Measurements from ENCODE around the gene RDX. TPM values are rescaled to one million over a fixed set of nuclear protein-coding genes. Genes with fewer than 3 reads are reported as not detected.
A peak's percentile ranks its signal among the peaks of the same experiment; 100 is the strongest.

Gene RDX
- total RNA-seq, 1 experiment from 2014 or later = 101 TPM

- no peak for DNase-seq (ENCODE audit: low read depth)
Observed at GRCh38 chr11:110172468-110173065, 123.8 kb downstream of the RDX start.

- DNase-seq (ENCODE audit: low read depth) = no peak
Observed at GRCh38 chr11:110169738-110170137, 126.7 kb downstream of the RDX start.

- no peak for DNase-seq (ENCODE audit: low read depth)
Observed at GRCh38 chr11:110168033-110168803, 128.2 kb downstream of the RDX start.

GRCh38 chr11:110165039-110165925 lies 131.1 kb downstream of the RDX start:
- DNase-seq (ENCODE audit: low read depth) = no peak

- DNase-seq (ENCODE audit: low read depth) = no peak
Observed at GRCh38 chr11:110162216-110162615, 134.2 kb downstream of the RDX start.

GRCh38 chr11:110161061-110161460 lies 135.4 kb downstream of the RDX start:
- no peak for DNase-seq (ENCODE audit: low read depth)

GRCh38 chr11:110160437-110160836 lies 136.0 kb downstream of the RDX start:
- no peak for DNase-seq (ENCODE audit: low read depth)

- no peak for DNase-seq (ENCODE audit: low read depth)
Observed at GRCh38 chr11:110160016-110160415, 136.4 kb downstream of the RDX start.

- DNase-seq (ENCODE audit: low read depth) = no peak
Observed at GRCh38 chr11:110159476-110159875, 136.9 kb downstream of the RDX start.

GRCh38 chr11:110158317-110159200 lies 137.9 kb downstream of the RDX start:
- DNase-seq (ENCODE audit: low read depth) = no peak

GRCh38 chr11:110156503-110156902 lies 139.9 kb downstream of the RDX start:
- no peak for DNase-seq (ENCODE audit: low read depth)

- no peak for DNase-seq (ENCODE audit: low read depth)
Observed at GRCh38 chr11:110153474-110153873, 142.9 kb downstream of the RDX start.

GRCh38 chr11:110152199-110152598 lies 144.2 kb downstream of the RDX start:
- no peak for DNase-seq (ENCODE audit: low read depth)

GRCh38 chr11:110148775-110149744 lies 147.4 kb downstream of the RDX start:
- peak; percentile 91 for DNase-seq (ENCODE audit: low read depth)

GRCh38 chr11:110147962-110148709 lies 148.3 kb downstream of the RDX start:
- DNase-seq (ENCODE audit: low read depth) = peak; percentile 86

- DNase-seq (ENCODE audit: low read depth) = no peak
Observed at GRCh38 chr11:110141812-110142211, 154.6 kb downstream of the RDX start.

GRCh38 chr11:110134110-110134509 lies 162.3 kb downstream of the RDX start:
- no peak for DNase-seq (ENCODE audit: low read depth)

GRCh38 chr11:110133160-110133559 lies 163.3 kb downstream of the RDX start:
- DNase-seq (ENCODE audit: low read depth) = no peak

GRCh38 chr11:110131386-110132123 lies 164.9 kb downstream of the RDX start:
- no peak for DNase-seq (ENCODE audit: low read depth)
